BE2C (cell line): Measurements from ENCODE around the gene USP40.

Source experiments
- DNase-seq: peaks from one replicate; pipeline ENCODE4 v3.0.0-alpha.2; 2020
- H3K27me3 ChIP-seq: fragments of 250-450 bp; sonication (Bioruptor Pico); 2 replicates; pipeline ENCODE4 v1.5.1; 2020; ENCODE audit warnings: mild to moderate bottlenecking
- H3K36me3 ChIP-seq: fragments of 250-450 bp; sonication (Bioruptor Pico); 2 replicates; pipeline ENCODE4 v1.5.1; 2020; ENCODE audit warnings: mild to moderate bottlenecking
- H3K4me1 ChIP-seq: fragments of 250-450 bp; sonication (Bioruptor Pico); 2 replicates; pipeline ENCODE4 v1.5.1; 2020
- H3K4me3 ChIP-seq: 2 replicates; pipeline ENCODE4 v1.5.1; 2011; ENCODE audit warnings: low read depth, low read length
- H3K9me3 ChIP-seq: fragments of 250-450 bp; sonication (Bioruptor Pico); 2 replicates; pipeline ENCODE4 v1.5.1; 2020
- CTCF ChIP-seq: IDR thresholded peaks from 2 replicates; pipeline ENCODE4 v1.5.1; 2012; ENCODE audit warnings: mild to moderate bottlenecking, low read depth, low read length

Gene USP40

GRCh38 chr2:233546101-233546500, 20.5 kb downstream of the USP40 start:
- H3K36me3 ChIP-seq: no peaks in the 10 kb centered on the region
- no peak overlapping the region for H3K4me3 ChIP-seq
- H3K4me1 ChIP-seq: no peaks in the 10 kb centered on the region
- H3K27me3 ChIP-seq: no peaks in the 10 kb centered on the region
- no peaks in the 10 kb centered on the region for H3K9me3 ChIP-seq
- no peak for DNase-seq
- TF ChIP-seq CTCF: no peak

- Histone ChIP-seq H3K9me3 (no peaks in the 10 kb centered on the region), H3K36me3 (no peaks in the 10 kb centered on the region), H3K4me1 (no peaks in the 10 kb centered on the region), H3K27me3 (no peaks in the 10 kb centered on the region), H3K4me3 (no peak overlapping the region)
- no peak for DNase-seq
- TF ChIP-seq CTCF: no peak
Measured at GRCh38 chr2:233544200-233544610, 22.4 kb downstream of the USP40 start.

GRCh38 chr2:233542507-233542906, 24.1 kb downstream of the USP40 start:
- H3K9me3 ChIP-seq: no peaks in the 10 kb centered on the region
- no peak for DNase-seq
- no peaks in the 10 kb centered on the region for H3K4me1 ChIP-seq
- no peaks in the 10 kb centered on the region for H3K36me3 ChIP-seq
- no peaks in the 10 kb centered on the region for H3K27me3 ChIP-seq
- H3K4me3 ChIP-seq: no peak overlapping the region
- no peak for TF ChIP-seq CTCF

GRCh38 chr2:233538741-233539140, 27.8 kb downstream of the USP40 start:
- H3K27me3 ChIP-seq: no peaks in the 10 kb centered on the region
- no peaks in the 10 kb centered on the region for H3K9me3 ChIP-seq
- H3K4me3 ChIP-seq: no peak overlapping the region
- DNase-seq: no peak
- no peak for TF ChIP-seq CTCF
- H3K4me1 ChIP-seq: no peaks in the 10 kb centered on the region; the same call in 1 of the 2 replicates
- no peaks in the 10 kb centered on the region for H3K36me3 ChIP-seq

GRCh38 chr2:233535271-233535670, 31.3 kb downstream of the USP40 start:
- no peaks in the 10 kb centered on the region; the same call in 1 of the 2 replicates for H3K4me1 ChIP-seq
- no peak for DNase-seq
- H3K36me3 ChIP-seq: no peaks in the 10 kb centered on the region
- H3K9me3 ChIP-seq: no peaks in the 10 kb centered on the region
- TF ChIP-seq CTCF: no peak
- no peak overlapping the region for H3K4me3 ChIP-seq
- H3K27me3 ChIP-seq: no peaks in the 10 kb centered on the region

- Histone ChIP-seq H3K4me1 (no peaks in the 10 kb centered on the region; the same call in 1 of the 2 replicates), H3K27me3 (no peaks in the 10 kb centered on the region), H3K9me3 (no peaks in the 10 kb centered on the region), H3K4me3 (no peak overlapping the region), H3K36me3 (no peaks in the 10 kb centered on the region)
- DNase-seq: no peak
- no peak for TF ChIP-seq CTCF
Measured at GRCh38 chr2:233532971-233533370, 33.6 kb downstream of the USP40 start.
